ENCODE results near the gene GALK2.

The GALK2 gene

DNA sequence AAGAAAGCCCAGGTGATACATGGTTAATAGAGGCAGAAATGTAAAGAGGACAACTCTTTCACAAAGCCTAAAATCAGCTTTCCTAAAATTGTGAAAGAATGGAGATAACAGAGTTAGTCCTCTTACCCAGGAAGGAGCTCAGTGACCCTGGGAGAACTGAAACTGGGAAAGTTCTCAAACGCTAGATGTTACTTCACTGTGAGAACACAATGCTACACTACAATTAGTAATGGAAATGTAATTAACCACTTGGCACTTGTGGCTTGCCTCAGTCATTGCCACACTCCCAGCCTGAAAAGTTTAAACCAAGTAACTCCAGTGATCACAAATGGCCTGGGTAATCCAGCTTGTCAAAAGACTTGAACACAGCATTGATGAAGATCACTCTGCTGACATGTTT lies 150.3 kb downstream of the GALK2 start:
- Histone ChIP-seq H3K36me3 (ENCODE audit: insufficient read depth, low read length) (peaks cover 11% of the 10 kb centered on the region), H3K9me3 (ENCODE audit: low read length) (no peaks in the 10 kb centered on the region), H3F3A (ENCODE audit: insufficient read depth, low read length) (no peaks in the 10 kb centered on the region), H4K20me1 (ENCODE audit: insufficient read depth, low read length) (no peaks in the 10 kb centered on the region), H3K79me2 (ENCODE audit: insufficient read depth, low read length) (no peaks in the 10 kb centered on the region), H3K27me3 (ENCODE audit: insufficient read depth, low read length) (no peaks in the 10 kb centered on the region), H3K4me2 (ENCODE audit: low read length) (no peak overlapping the region), H3K4me3 (ENCODE audit: low read depth, low read length, poor library complexity, severe bottlenecking) (no peak overlapping the region), H3K4me1 (ENCODE audit: insufficient read depth, low read length, severe bottlenecking) (no peaks in the 10 kb centered on the region), H2AFZ (ENCODE audit: low read length) (no peak overlapping the region), H3K27ac (ENCODE audit: low read depth, low read length, poor library complexity, severe bottlenecking) (no peak overlapping the region), H3K9ac (ENCODE audit: low read length) (no peak overlapping the region), H3K9me2 (ENCODE audit: low read depth, low read length) (no peaks in the 10 kb centered on the region)
- TF ChIP-seq, protein P1, sequence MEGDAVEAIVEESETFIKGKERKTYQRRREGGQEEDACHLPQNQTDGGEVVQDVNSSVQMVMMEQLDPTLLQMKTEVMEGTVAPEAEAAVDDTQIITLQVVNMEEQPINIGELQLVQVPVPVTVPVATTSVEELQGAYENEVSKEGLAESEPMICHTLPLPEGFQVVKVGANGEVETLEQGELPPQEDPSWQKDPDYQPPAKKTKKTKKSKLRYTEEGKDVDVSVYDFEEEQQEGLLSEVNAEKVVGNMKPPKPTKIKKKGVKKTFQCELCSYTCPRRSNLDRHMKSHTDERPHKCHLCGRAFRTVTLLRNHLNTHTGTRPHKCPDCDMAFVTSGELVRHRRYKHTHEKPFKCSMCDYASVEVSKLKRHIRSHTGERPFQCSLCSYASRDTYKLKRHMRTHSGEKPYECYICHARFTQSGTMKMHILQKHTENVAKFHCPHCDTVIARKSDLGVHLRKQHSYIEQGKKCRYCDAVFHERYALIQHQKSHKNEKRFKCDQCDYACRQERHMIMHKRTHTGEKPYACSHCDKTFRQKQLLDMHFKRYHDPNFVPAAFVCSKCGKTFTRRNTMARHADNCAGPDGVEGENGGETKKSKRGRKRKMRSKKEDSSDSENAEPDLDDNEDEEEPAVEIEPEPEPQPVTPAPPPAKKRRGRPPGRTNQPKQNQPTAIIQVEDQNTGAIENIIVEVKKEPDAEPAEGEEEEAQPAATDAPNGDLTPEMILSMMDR (IDR thresholded peaks at IDR 0.05; ENCODE audit: low read length): no peak
- no peak for TF ChIP-seq EZH2 (IDR thresholded peaks at IDR 0.05; ENCODE audit: borderline replicate concordance, low read length)

DNA sequence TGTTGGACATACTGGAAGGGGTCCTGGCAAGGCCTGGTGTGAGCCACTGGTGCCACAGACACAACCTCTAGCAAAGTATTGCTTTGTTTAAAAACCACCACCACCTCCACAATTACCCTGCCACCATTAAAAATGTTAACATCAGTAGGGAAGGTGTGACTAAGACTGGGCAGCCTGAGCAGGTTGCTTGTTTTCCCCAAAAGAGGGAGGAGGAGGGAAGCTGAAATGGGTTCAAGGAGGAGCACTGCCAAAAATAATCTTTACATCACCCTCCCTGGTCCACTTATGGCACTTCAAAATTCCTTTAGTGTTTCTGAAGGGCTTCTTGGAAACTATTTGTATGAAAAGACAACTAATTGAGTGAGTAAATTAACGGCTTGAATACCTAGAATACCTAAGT lies 153.2 kb downstream of the GALK2 start:
- no peaks in the 10 kb centered on the region for H3K27me3 ChIP-seq (ENCODE audit: insufficient read depth, low read length)
- H3F3A ChIP-seq (ENCODE audit: insufficient read depth, low read length): no peaks in the 10 kb centered on the region; the same call in 1 of the 2 replicates
- no peak overlapping the region for H3K27ac ChIP-seq (ENCODE audit: low read depth, low read length, poor library complexity, severe bottlenecking)
- H3K79me2 ChIP-seq (ENCODE audit: insufficient read depth, low read length): no peaks in the 10 kb centered on the region
- no peak overlapping the region for H3K4me3 ChIP-seq (ENCODE audit: low read depth, low read length, poor library complexity, severe bottlenecking)
- no peaks in the 10 kb centered on the region for H3K9me2 ChIP-seq (ENCODE audit: low read depth, low read length)
- H3K4me2 ChIP-seq (ENCODE audit: low read length): no peak overlapping the region
- H3K4me1 ChIP-seq (ENCODE audit: insufficient read depth, low read length, severe bottlenecking): no peaks in the 10 kb centered on the region
- H3K36me3 ChIP-seq (ENCODE audit: insufficient read depth, low read length): peaks cover 11% of the 10 kb centered on the region
- H3K9me3 ChIP-seq (ENCODE audit: low read length): no peaks in the 10 kb centered on the region
- H3K9ac ChIP-seq (ENCODE audit: low read length): no peak overlapping the region
- no peak for TF ChIP-seq EZH2 (IDR thresholded peaks at IDR 0.05; ENCODE audit: borderline replicate concordance, low read length)
- TF ChIP-seq, protein P1 (IDR thresholded peaks at IDR 0.05; ENCODE audit: low read length): no peak
- H2AFZ ChIP-seq (ENCODE audit: low read length): no peak overlapping the region
- H4K20me1 ChIP-seq (ENCODE audit: insufficient read depth, low read length): no peaks in the 10 kb centered on the region

DNA sequence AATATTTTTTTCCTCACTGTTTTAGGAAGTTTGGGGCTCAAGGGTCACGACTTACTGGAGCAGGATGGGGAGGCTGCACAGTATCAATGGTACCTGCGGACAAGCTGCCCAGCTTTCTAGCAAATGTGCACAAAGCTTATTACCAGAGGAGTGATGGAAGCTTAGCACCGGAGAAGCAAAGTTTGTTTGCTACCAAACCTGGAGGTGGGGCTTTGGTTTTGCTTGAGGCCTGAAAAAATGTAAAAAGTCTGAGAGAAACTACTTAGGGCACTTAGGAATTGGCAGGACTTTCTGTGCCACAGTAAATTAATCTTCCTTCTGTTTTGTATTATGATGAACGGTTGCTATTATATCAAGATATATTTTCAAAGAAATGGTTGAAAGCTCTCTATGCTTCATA lies 157.9 kb downstream of the GALK2 start:
- Histone ChIP-seq H4K20me1 (ENCODE audit: insufficient read depth, low read length) (no peaks in the 10 kb centered on the region), H3K27me3 (ENCODE audit: insufficient read depth, low read length) (no peaks in the 10 kb centered on the region)

More for the DNA sequence above, 157.9 kb downstream of the GALK2 start:
- Histone ChIP-seq H3K4me1 (ENCODE audit: insufficient read depth, low read length, severe bottlenecking) (no peaks in the 10 kb centered on the region), H3K4me3 (ENCODE audit: low read depth, low read length, poor library complexity, severe bottlenecking) (no peak overlapping the region), H3F3A (ENCODE audit: insufficient read depth, low read length) (no peaks in the 10 kb centered on the region; the same call in 1 of the 2 replicates), H3K4me2 (ENCODE audit: low read length) (no peak overlapping the region), H3K27ac (ENCODE audit: low read depth, low read length, poor library complexity, severe bottlenecking) (no peak overlapping the region), H3K36me3 (ENCODE audit: insufficient read depth, low read length) (no peaks in the 10 kb centered on the region; the same call in 1 of the 2 replicates), H2AFZ (ENCODE audit: low read length) (no peak overlapping the region), H3K9me2 (ENCODE audit: low read depth, low read length) (no peaks in the 10 kb centered on the region), H3K9ac (ENCODE audit: low read length) (no peak overlapping the region), H3K9me3 (ENCODE audit: low read length) (no peaks in the 10 kb centered on the region), H3K79me2 (ENCODE audit: insufficient read depth, low read length) (no peaks in the 10 kb centered on the region)
- no peak for TF ChIP-seq EZH2 (IDR thresholded peaks at IDR 0.05; ENCODE audit: borderline replicate concordance, low read length)
- TF ChIP-seq, protein P1 (IDR thresholded peaks at IDR 0.05; ENCODE audit: low read length): no peak

Measured in OCI-LY1 (cell line).